CD4-positive, alpha-beta T cell treated with Interleukin-6 for 4 hours (primary cell): ENCODE data around the gene TNFSF11.

Experiments used
- DNase-seq: peaks from one replicate; pipeline ENCODE4 v3.0.0-alpha.2; 2020; ENCODE audit warnings: mixed read lengths

The TNFSF11 gene

DNA sequence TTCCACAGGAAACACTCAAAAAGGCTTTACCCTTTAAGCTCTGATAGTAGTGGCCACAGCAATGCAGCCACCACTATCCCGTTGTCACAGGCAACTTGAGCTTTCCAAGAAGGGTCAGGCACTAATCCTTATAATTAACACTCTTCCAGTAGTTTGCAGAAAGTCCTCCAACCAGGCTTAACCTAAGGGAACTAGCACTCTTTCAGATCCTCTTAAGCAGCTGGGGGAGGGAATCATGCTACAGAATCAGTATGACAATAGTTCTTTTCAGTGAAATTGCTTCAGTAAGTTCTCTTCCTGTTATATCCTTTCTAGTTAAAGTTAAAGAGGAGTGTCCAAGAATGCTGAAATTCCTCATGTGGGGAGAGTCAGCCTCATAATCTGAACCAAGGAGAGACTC, 82.2 kb downstream of the TNFSF11 start:
- DNase-seq = no peak

DNA sequence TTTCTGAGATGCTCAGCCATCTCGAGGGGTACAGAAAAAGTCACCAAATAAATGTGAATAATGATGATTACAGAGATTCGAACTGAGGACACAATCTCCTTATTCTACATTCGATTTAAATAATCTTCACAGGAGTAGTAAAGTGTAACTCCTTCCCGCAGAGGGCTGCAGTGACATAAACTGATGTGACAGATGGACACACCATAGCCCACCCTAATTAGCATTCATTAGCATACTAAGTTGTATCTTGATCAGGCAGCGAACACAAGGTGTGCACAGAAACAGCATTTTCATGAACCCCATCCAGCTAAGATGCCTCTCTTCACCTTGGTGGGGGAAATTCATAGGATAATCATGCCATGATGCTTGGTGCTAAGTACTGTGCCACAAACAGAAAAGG, 83.0 kb downstream of the TNFSF11 start:
- DNase-seq = no peak
